NCI-H524 treated with DMSO at 0.1 percent for 48 hours (cell line): Measurements from ENCODE around the gene BTN1A1.
"Not testable (repeated sequence)": the region's sequence is repeated elsewhere in the genome, so short reads cannot be mapped to it uniquely, and the experiment has no call there.

ENCODE experiments used
- DNase-seq: peaks from one replicate; lab custom pipeline; 2025; lab: John Stamatoyannopoulos, UW

Gene BTN1A1

GRCh38 chr6:26537846-26538571 lies 37.9 kb downstream of the BTN1A1 start, which contains the start of gene HMGN4:
TSS of gene HMGN4 (plus strand) at chr6:26538366. CDS start at chr6:26545207, 6,841 bp downstream.
- peak; percentile 82 for DNase-seq

- DNase-seq: no peak
Measured at GRCh38 chr6:26538572-26538902, 38.4 kb downstream of the BTN1A1 start.

- no peak for DNase-seq
Measured at GRCh38 chr6:26539071-26539615, 39.0 kb downstream of the BTN1A1 start.

GRCh38 chr6:26541579-26541978 lies 41.5 kb downstream of the BTN1A1 start:
- DNase-seq: no peak

- DNase-seq: no peak
Measured at GRCh38 chr6:26543953-26544352, 43.9 kb downstream of the BTN1A1 start.

GRCh38 chr6:26544473-26544872 lies 44.4 kb downstream of the BTN1A1 start:
- no peak for DNase-seq

GRCh38 chr6:26545627-26546026 lies 45.5 kb downstream of the BTN1A1 start:
- DNase-seq: no peak

- not testable (repeated sequence) for DNase-seq
Measured at GRCh38 chr6:26547363-26547762, 47.3 kb downstream of the BTN1A1 start.

- DNase-seq: peak; percentile 39
Measured at GRCh38 chr6:26550250-26550993, 50.3 kb downstream of the BTN1A1 start.

- DNase-seq: no peak
Measured at GRCh38 chr6:26552205-26552604, 52.1 kb downstream of the BTN1A1 start.

GRCh38 chr6:26552640-26553188 lies 52.6 kb downstream of the BTN1A1 start:
- DNase-seq: no peak

- peak; percentile 40 for DNase-seq
Measured at GRCh38 chr6:26553264-26553634, 53.1 kb downstream of the BTN1A1 start.

- DNase-seq: peak; percentile 39
Measured at GRCh38 chr6:26553635-26554446, 53.7 kb downstream of the BTN1A1 start.

GRCh38 chr6:26554447-26554696 lies 54.3 kb downstream of the BTN1A1 start:
- DNase-seq: no peak

- no peak for DNase-seq
Measured at GRCh38 chr6:26554697-26555504, 54.8 kb downstream of the BTN1A1 start.

GRCh38 chr6:26555505-26556262 lies 55.6 kb downstream of the BTN1A1 start:
- no peak for DNase-seq

GRCh38 chr6:26556263-26557070 lies 56.4 kb downstream of the BTN1A1 start:
- peak; percentile 50 for DNase-seq
